Endothelial cell (in vitro differentiated cells): Measurements from ENCODE around the gene NRG2. TPM values are rescaled to one million over a fixed set of nuclear protein-coding genes. Genes with fewer than 3 reads are reported as not detected.

Experiments used
- DNase-seq: peaks from one replicate; pipeline ENCODE4 v3.0.0; 2021; ENCODE audit warnings: low spot score
- H3K27ac Mint-ChIP-seq: one replicate; pipeline ENCODE4 v1.8.0; 2021; ENCODE audit warnings: mixed read lengths, inconsistent platforms; ENCODE audit not compliant: unreplicated experiment
- H3K27me3 Mint-ChIP-seq: one replicate; pipeline ENCODE4 v1.8.0; 2021; ENCODE audit warnings: mild to moderate bottlenecking, moderate library complexity, mixed read lengths, inconsistent platforms; ENCODE audit not compliant: unreplicated experiment
- H3K36me3 Mint-ChIP-seq: one replicate; pipeline ENCODE4 v1.8.0; 2021; ENCODE audit warnings: mild to moderate bottlenecking, low read depth, mixed read lengths, inconsistent platforms; ENCODE audit not compliant: unreplicated experiment
- H3K4me1 Mint-ChIP-seq: one replicate; pipeline ENCODE4 v1.8.0; 2021; ENCODE audit warnings: mild to moderate bottlenecking, mixed read lengths, inconsistent platforms; ENCODE audit not compliant: unreplicated experiment
- H3K4me3 Mint-ChIP-seq: one replicate; pipeline ENCODE4 v1.8.0; 2021; ENCODE audit warnings: mild to moderate bottlenecking, mixed read lengths, inconsistent platforms; ENCODE audit not compliant: unreplicated experiment
- H3K9me3 Mint-ChIP-seq: one replicate; pipeline ENCODE4 v1.8.0; 2021; ENCODE audit warnings: mixed read lengths, inconsistent platforms; ENCODE audit not compliant: unreplicated experiment
- CTCF ChIP-seq: fragments of 200-600 bp; sonication (generic); IDR thresholded peaks from one replicate; pipeline ENCODE4 v1.5.0; 2021; ENCODE audit warnings: antibody characterized with exemption; ENCODE audit not compliant: unreplicated experiment
- total RNA-seq: library from RNA; stranded (reverse); fragmentation: NEBNext Ultra II Directional; extraction: Animal tissue kit (Norgen Biotek cat#: 25700); gene quantifications from one replicate; pipeline ENCODE4 v1.2.1, GENCODE V29; 2021; ENCODE audit not compliant: unreplicated experiment

Gene NRG2
- total RNA-seq, 1 donor from 2014 or later, result not detected

GRCh38 chr5:139960723-139961383, 82.2 kb downstream of the NRG2 start:
- no peak for TF ChIP-seq CTCF
- Mint-ChIP-seq H3K9me3 (no peaks in the 10 kb centered on the region), H3K27ac (no peak overlapping the region), H3K36me3 (no peaks in the 10 kb centered on the region), H3K4me3 (no peak overlapping the region), H3K27me3 (peaks cover 4% of the 10 kb centered on the region), H3K4me1 (peaks cover 2% of the 10 kb centered on the region)
- no peak for DNase-seq

GRCh38 chr5:139958432-139959148, 84.5 kb downstream of the NRG2 start:
- TF ChIP-seq CTCF, result no peak
- peaks cover 7% of the 10 kb centered on the region for H3K27me3 Mint-ChIP-seq
- H3K27ac Mint-ChIP-seq, result no peak overlapping the region
- H3K4me3 Mint-ChIP-seq, result no peak overlapping the region
- H3K9me3 Mint-ChIP-seq, result no peaks in the 10 kb centered on the region
- peaks cover under 1% of the 10 kb centered on the region for H3K4me1 Mint-ChIP-seq
- no peak for DNase-seq
- H3K36me3 Mint-ChIP-seq, result no peaks in the 10 kb centered on the region

- TF ChIP-seq CTCF, result no peak
- H3K27me3 Mint-ChIP-seq, result peaks cover 4% of the 10 kb centered on the region
- no peaks in the 10 kb centered on the region for H3K9me3 Mint-ChIP-seq
- H3K27ac Mint-ChIP-seq, result no peak overlapping the region
- no peak overlapping the region for H3K4me3 Mint-ChIP-seq
- H3K4me1 Mint-ChIP-seq, result no peaks in the 10 kb centered on the region
- no peak for DNase-seq
- no peaks in the 10 kb centered on the region for H3K36me3 Mint-ChIP-seq
Observed at GRCh38 chr5:139956342-139956741, 86.8 kb downstream of the NRG2 start.

- no peaks in the 10 kb centered on the region for H3K36me3 Mint-ChIP-seq
- H3K4me3 Mint-ChIP-seq, result no peak overlapping the region
- no peaks in the 10 kb centered on the region for H3K9me3 Mint-ChIP-seq
- H3K27me3 Mint-ChIP-seq, result peaks cover 4% of the 10 kb centered on the region
- no peak for TF ChIP-seq CTCF
- no peak overlapping the region for H3K27ac Mint-ChIP-seq
- no peak for DNase-seq
- H3K4me1 Mint-ChIP-seq, result no peaks in the 10 kb centered on the region
Observed at GRCh38 chr5:139955616-139956273, 87.4 kb downstream of the NRG2 start.
